Right atrium auricular region (tissue), 2 donors: Measurements from ENCODE around the gene HSPG2. TPM values are rescaled to one million over a fixed set of nuclear protein-coding genes. Genes with fewer than 3 reads are reported as not detected.
"Not testable (repeated sequence)": the region's sequence is repeated elsewhere in the genome, so short reads cannot be mapped to it uniquely, and the experiment has no call there.

Source experiments
- DNase-seq: peaks from one replicate; pipeline ENCODE4 v3.0.0-alpha.2; 2019; ENCODE audit warnings: low spot score
- H3K27ac ChIP-seq, 2 donors: fragments of 200-600 bp; sonication (generic); 1 replicate in 1 of 2; 2 replicates in 1 of 2; pipeline ENCODE4 v1.5.1; 2016 to 2019
- H3K27me3 ChIP-seq, 2 donors: fragments of 200-600 bp; sonication (generic); one replicate each; pipeline versions ENCODE4 v1.5.1 to v1.6.0; 2017 to 2019
- H3K36me3 ChIP-seq: fragments of 200-600 bp; sonication (generic); one replicate; pipeline ENCODE4 v1.5.1; 2016
- H3K4me1 ChIP-seq, 2 donors: fragments of 200-600 bp; sonication (generic); one replicate each; pipeline versions ENCODE4 v1.5.1 to v1.6.0; 2017 to 2019
- H3K4me3 ChIP-seq, 2 donors: fragments of 200-600 bp; sonication (generic); 1 replicate in 1 of 2; 2 replicates in 1 of 2; pipeline ENCODE4 v1.5.1; 2017 to 2019; ENCODE audit warnings: mild to moderate bottlenecking in 1 of 2, moderate library complexity in 1 of 2
- H3K9me3 ChIP-seq, 2 donors: fragments of 200-600 bp; sonication (generic); one replicate each; pipeline ENCODE4 v1.5.1; 2019
- total RNA-seq, 2 donors: library from RNA; depleted of rRNA; stranded (reverse); fragments of >200 nt; gene quantifications; one replicate each; pipeline ENCODE4 v1.1.0, GENCODE V29; 2016
- TF ChIP-seq, protein P1 (sequence below), 2 donors: fragments of 200-600 bp; sonication (generic); IDR thresholded peaks; one replicate each; pipeline ENCODE4 v1.5.1; 2019; ENCODE audit warnings: antibody characterized with exemption in 2 of 2

Gene HSPG2
- total RNA-seq, 2 donors from 2014 or later: 424 to 557 TPM

GRCh38 chr1:21828075-21828474, 109.0 kb downstream of the HSPG2 start:
- no peak for DNase-seq
- Histone ChIP-seq H3K4me3 (no peak overlapping the region), H3K9me3 (no peaks in the 10 kb centered on the region), H3K4me1 (no peaks in the 10 kb centered on the region), H3K36me3 (peaks cover 100% of the 10 kb centered on the region), H3K27me3 (no peaks in the 10 kb centered on the region), H3K27ac (no peak overlapping the region)
- TF ChIP-seq, protein P1, sequence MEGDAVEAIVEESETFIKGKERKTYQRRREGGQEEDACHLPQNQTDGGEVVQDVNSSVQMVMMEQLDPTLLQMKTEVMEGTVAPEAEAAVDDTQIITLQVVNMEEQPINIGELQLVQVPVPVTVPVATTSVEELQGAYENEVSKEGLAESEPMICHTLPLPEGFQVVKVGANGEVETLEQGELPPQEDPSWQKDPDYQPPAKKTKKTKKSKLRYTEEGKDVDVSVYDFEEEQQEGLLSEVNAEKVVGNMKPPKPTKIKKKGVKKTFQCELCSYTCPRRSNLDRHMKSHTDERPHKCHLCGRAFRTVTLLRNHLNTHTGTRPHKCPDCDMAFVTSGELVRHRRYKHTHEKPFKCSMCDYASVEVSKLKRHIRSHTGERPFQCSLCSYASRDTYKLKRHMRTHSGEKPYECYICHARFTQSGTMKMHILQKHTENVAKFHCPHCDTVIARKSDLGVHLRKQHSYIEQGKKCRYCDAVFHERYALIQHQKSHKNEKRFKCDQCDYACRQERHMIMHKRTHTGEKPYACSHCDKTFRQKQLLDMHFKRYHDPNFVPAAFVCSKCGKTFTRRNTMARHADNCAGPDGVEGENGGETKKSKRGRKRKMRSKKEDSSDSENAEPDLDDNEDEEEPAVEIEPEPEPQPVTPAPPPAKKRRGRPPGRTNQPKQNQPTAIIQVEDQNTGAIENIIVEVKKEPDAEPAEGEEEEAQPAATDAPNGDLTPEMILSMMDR (IDR thresholded peaks at IDR 0.05): no peak

GRCh38 chr1:21827141-21827679, 109.9 kb downstream of the HSPG2 start:
- Histone ChIP-seq H3K4me1 (no peaks in the 10 kb centered on the region), H3K27me3 (no peaks in the 10 kb centered on the region), H3K4me3 (no peak overlapping the region), H3K9me3 (no peaks in the 10 kb centered on the region), H3K27ac (no peak overlapping the region), H3K36me3 (peaks cover 100% of the 10 kb centered on the region)
- TF ChIP-seq, protein P1 (IDR thresholded peaks at IDR 0.05): no peak
- DNase-seq: no peak

GRCh38 chr1:21826694-21827093, 110.4 kb downstream of the HSPG2 start:
- not testable (repeated sequence) for H3K27me3 ChIP-seq, H3K4me3 ChIP-seq, H3K9me3 ChIP-seq, H3K27ac ChIP-seq, DNase-seq, H3K4me1 ChIP-seq
- H3K36me3 ChIP-seq: peaks cover 100% of the 10 kb centered on the region

GRCh38 chr1:21825393-21825792, 111.7 kb downstream of the HSPG2 start:
- no peak overlapping the region for H3K27ac ChIP-seq
- peaks cover 99% of the 10 kb centered on the region for H3K36me3 ChIP-seq
- no peaks in the 10 kb centered on the region for H3K4me1 ChIP-seq
- TF ChIP-seq, protein P1 (IDR thresholded peaks at IDR 0.05): no peak
- no peak overlapping the region for H3K4me3 ChIP-seq
- no peaks in the 10 kb centered on the region for H3K27me3 ChIP-seq
- DNase-seq: no peak
- H3K9me3 ChIP-seq: no peaks in the 10 kb centered on the region

- DNase-seq: no peak
- Histone ChIP-seq H3K36me3 (peaks cover 95% of the 10 kb centered on the region), H3K27ac (no peak overlapping the region)
Measured at GRCh38 chr1:21824926-21825325, 112.2 kb downstream of the HSPG2 start.

GRCh38 chr1:21823980-21824702, 113.0 kb downstream of the HSPG2 start:
- no peak for DNase-seq
- Histone ChIP-seq H3K9me3 (no peaks in the 10 kb centered on the region), H3K36me3 (peaks cover 87% of the 10 kb centered on the region), H3K4me1 (no peaks in the 10 kb centered on the region), H3K27ac (no peak overlapping the region), H3K27me3 (no peaks in the 10 kb centered on the region), H3K4me3 (no peak overlapping the region)
- TF ChIP-seq, protein P1 (IDR thresholded peaks at IDR 0.05): no peak

More at GRCh38 chr1:21824926-21825325, 112.2 kb downstream of the HSPG2 start:
- Histone ChIP-seq H3K9me3 (no peaks in the 10 kb centered on the region), H3K27me3 (no peaks in the 10 kb centered on the region), H3K4me3 (no peak overlapping the region), H3K4me1 (no peaks in the 10 kb centered on the region)
- TF ChIP-seq, protein P1 (IDR thresholded peaks at IDR 0.05): no peak
